Dedifferentiated amniotic fluid mesenchymal stem cell (primary cell): ENCODE results near the gene LEP.
"Not testable (repeated sequence)": the region's sequence is repeated elsewhere in the genome, so short reads cannot be mapped to it uniquely, and the experiment has no call there.

Source experiments
- DNase-seq: peaks from one replicate; pipeline ENCODE4 v3.0.0-alpha.2; 2016; ENCODE audit errors: extremely low spot score

LEP gene

DNA sequence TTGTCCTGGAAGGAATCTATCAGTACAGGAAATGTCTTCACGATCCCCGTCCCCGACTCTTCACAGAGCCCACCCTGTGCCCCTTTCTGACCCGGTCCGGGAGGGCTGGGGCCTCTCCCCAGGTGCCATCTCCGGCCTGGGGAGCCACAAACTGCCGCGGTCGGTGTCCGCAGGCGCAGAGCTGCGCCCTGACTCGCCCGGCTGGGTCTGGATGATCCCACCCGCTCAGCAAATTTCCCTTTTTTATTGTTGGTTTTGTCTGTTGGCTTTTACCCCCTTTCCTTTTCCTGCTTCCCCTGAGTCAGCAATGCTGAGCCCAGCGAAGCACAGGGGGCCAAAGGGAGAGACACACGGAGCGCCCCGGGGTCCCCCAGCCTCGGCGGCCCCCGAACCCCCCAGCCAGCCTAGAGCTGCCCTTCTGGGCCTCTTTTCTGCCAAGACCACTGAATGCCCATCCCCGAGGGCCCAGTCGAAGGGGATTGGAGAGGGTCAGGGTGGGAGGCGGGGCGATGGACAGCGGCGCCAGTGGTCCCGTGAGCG lies 30.9 kb downstream of the LEP start:
- DNase-seq = no peak

DNA sequence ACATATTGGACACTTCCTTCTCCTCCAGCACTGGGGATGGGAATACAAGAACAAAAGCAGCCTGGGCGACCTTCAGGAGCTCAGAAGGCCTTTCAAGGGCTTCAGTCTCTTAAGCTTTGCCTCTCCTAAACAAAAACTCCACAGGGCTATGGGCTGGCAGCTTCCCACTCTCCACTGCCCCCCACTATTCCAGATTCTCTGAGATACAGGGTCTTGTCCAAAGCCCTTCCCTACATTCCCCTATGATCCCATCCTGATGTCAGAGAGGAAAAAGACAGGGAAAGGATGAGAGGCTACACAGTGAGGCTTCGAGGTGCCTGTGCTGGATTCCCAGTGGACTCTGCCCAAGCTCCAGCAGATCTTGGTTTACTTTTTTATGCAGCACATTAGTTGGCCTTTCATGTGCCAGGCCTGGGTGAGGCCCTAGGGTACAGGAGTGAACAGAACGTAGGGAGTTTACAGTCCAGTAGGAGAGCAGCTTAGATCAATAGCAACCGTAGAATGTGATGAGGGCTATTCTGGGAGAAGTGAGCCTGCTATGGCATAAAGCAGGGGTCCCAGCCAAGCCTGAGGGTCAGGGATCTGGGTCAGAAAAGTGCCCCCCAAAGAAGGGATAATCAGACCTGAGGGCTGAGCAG lies 33.3 kb downstream of the LEP start:
- no peak for DNase-seq

DNA sequence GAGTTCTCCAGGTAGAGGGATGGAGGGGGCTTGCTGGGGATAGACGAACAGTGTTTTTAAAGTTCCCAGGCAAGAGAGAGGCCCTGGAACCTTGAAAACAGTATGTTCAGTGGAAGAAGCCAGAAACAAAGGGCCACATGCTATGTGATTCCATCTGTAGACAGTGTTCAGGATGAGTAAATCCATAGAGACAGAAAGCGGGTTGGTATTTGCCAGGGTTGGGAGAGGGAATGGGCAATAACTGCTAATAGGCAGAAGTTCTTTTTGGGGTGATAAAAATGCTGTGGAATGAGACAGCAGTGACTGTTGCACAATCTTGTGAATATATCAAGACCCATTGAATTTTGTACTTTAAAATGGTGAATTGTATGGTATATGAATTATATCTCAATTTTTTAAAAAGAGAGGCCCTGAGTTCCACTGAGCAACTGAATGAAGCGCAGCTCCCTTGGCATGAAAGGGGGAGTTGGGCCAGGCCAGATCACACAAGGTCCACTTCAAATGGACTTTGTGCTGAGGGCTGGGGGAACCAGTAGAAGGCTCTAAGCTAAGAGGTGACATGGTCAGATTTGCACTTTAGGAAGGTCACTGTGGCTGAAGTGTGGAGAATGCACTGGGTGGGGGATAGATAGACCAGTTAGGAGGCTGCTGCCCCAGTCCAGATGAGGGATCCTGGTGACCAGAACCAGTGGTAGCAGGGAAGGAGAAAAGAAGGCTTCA lies 34.0 kb downstream of the LEP start:
- DNase-seq = no peak

DNA sequence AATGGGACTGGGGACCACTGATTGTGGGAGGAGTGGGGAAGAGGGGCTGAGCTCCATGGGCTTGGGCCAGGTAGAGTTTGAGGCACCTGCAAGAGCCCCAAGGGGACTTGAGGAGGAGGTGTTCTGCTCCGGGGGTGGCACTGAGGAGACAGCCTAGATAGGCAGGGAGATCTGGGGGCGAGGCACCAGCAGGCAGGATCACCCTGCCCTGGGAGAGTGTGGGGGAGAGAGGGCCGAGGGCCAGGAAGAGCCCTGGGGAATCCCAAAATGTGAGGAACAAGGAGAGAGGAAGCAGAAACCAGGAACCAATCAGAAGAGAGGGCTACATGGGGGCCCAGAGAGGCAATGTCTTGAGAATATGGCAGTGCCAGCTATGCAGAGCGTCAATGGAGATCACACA lies 34.6 kb downstream of the LEP start:
- no peak for DNase-seq

DNA sequence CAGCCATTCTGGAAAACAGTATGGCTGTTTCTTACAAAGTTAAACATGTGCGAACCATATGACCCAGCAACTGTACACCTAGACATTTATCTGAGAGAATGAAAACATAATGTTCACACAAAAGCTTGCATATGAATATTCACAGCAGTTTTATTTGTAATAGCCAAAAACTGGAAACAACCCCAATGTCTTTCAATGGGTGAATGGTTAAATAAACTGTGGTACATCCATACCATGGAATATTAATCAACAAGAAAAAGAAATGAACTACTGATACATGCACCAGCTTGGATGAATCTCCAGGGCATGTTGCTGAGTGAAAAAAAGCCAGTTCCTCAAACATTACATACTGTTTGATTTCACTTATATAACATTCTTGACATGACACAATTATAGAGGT lies 37.3 kb downstream of the LEP start:
- DNase-seq = no peak

DNA sequence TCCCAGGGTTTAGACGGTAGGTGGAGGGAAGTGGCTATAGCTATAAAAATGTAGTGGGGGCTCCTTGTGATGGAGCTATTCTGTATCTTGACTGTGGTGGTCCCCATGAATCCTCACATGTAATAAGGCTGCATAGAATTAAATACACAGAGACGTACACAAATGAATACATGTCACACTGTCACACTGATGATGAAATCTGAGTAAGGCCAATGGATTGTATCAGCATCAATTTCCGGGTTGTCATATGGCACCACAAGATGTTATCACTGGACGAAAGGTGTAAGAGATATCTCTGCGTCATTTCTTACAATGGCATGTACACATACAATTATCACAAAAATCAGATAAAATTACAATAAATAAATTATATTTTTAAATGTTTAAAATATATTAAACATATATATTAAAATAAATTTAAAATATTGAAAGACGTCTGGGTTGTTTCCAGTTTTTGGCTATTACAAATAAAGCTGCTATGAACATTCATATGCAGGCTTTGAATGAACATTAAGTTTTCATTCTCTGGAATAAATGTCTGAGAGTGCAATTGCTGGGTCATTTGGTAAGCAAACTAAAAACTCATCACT lies 38.1 kb downstream of the LEP start:
- no peak for DNase-seq

DNA sequence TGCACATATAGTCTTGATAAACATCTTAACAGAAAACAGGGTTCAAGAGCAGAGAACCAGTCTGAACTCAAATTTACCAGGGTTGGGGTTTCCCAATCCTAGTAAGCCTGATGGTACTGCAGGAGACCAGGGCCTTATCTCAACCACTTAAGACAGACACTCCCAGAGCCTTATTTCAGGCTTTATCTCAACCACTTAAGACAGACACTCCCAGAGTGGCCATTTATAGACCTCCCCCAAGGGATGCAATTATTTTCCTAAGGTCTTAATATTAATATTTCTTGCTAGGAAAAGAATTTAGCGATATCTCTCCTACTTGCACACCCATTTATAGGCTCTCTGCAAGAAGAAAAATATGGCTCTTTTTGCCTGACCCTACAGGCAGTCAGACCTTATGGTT lies 39.4 kb downstream of the LEP start:
- DNase-seq = not testable (repeated sequence)

DNA sequence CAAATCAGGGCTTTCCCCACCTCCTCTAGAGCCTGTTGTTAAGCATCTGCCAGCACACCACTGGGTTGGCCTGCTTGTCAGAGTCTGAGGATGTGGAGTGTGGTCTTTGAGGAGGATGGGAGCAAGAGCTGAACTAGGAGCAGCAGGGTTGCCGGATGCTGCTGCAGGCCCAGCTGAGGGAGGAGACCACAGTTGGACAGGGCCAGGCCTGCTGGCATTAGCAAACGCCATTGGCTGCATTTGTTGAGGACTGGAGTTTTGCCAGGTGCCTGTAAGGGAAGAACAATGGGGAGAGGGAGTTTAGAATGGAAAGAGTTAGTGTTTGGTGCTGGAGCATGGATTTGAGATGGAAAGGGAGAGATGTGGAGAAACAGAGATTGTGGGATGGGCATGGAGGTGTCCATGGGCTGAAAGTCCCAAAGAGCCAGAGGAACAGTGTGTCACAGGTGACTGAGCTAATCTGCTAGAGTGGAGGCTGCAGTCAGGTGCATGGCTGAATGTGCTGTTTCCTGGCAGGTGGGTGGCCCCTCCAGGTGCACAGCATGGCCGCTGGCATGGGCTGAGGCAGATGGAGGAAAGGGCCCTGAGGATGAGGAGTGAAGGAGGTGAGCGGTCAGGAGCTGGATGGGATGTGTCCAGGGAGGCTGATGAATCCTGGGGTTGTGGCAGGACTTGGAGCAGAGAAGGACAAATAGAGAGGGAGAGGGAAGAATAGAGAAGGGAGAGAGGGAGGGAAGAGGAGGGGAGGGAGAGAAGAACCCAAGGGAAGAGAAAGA lies 40.7 kb downstream of the LEP start:
- DNase-seq = no peak

DNA sequence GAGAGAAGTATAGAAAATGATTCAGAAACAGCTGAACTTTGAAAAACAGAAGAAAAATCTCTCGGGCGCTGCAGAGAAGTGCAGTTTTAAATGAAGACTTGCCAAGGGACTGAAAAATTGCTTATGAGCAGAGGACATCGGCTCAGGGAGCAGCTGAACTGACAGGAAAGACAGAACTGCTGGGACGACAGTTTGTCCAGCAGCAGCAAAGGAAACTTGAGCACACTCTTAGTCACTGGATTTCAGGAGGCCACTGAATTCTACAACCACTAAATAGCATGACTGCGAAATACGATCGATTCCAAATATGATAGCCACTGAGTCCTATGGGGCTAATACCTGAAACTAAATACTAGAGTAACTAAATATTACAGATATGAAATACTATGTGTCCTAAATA lies 43.0 kb downstream of the LEP start:
- no peak for DNase-seq

DNA sequence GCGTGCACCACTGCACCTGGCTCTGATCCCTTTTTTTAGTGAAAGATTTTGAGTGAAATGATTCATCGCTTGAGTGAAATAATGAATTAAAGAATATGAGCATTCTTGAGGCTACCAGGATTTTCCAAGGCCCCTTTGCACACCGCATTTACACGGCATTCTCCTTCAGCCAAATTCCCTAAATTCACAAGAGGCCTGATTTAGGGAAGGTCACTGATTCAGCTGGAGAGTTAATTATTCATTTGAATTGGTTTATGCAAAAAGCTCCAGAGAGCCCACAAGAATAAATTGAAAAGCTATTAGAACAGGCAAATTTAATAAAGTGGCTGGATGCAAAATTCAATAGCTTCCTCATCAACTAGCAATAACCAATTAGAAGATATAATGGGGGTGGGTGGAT lies 46.5 kb downstream of the LEP start:
- no peak for DNase-seq

DNA sequence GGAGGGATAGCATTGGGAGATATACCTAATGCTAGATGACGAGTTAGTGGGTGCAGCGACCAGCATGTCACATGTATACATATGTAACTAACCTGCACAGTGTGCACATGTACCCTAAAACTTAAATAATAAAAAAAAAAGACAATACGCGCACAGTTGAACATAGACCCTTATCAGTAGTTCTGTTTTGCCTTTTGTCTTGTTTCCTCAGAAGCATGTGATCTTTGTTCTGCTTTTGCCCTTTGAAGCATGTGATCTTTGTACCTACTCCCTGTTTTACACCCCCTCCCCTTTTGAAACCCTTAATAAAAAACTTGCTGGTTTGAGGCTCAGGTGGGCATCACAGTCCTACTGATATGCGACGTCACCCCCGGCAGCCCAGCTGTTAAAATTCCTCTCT lies 56.9 kb downstream of the LEP start:
- not testable (repeated sequence) for DNase-seq

DNA sequence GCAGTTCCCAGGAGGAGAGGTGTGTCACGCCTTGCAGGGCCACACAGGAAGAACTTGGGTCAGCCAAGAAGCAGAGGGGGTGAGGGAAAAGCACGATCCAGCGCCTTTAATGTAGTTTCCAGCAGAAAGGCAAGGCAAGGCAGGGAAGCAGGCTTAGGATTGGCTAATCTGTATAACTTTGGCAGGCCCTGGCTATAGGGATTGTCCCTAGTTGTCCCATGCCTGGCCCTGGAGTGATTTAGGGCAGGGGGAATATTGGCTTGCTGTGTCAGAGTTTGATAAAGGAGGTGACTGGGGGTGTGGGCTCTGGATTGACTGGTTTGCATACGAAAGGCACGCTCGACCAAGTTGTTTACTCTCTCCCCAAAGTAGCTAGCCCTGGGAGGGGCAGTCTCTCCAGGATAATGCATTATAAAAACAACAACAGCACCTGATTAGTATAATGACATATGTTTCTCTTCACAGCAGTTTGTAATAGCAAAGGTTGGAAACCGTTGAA lies 58.1 kb downstream of the LEP start:
- no peak for DNase-seq

DNA sequence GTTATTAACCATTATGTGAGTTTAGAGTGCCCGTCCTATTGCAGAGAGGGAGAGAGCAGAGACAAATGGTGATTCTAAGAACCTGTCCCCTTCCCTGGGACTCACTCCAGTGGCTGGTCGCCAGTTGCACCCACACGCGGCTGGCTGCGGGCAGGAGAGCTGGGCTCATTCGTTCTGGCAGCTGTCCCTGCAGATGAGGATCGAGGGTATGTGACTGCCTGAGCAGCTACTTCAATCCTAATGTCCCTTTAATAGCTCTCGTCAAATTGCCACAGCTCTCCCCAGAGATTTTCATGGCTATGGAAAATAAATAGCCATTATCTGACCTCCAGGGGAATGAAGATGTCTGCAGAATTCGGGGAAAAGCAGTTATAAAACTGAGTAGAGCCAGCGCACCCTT lies 61.1 kb downstream of the LEP start:
- DNase-seq = no peak

DNA sequence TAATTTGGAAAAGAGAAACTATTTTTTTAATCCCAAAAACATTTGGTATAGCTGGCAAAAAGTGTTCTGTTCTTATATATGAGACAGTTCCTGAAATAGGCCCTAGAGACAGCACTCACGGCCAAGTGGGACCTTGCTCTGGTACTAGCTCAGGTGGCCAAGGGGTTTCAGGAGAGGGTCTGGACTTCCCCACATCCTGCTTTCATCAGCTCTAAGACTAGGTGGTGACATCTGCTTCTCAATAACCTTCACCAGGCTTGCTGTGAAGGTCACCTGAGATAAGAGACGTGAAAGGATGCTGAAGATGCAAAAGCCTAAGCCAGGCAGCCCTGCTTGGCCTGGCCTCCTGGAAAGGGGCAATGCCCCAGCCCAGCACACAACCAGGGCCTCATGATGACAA lies 62.1 kb downstream of the LEP start:
- DNase-seq = no peak

DNA sequence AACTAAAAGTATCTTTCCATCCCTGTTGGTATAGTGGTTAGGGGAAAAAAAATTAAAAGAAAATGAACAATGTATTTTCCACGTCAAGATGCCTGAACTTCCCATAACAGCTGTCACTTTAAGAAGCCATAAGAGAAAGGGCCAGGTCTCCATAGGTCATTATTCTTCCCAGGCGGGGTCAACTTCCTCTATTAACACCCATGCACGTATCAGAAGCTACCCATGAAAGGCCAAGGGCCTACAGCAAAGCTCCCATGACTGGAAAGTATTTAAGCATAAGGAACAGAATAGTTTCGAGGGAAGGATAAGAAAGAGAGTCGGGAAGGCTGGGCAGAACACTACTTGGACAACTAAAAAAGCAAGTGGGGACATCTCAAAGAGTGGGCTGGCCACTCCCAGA lies 62.6 kb downstream of the LEP start:
- DNase-seq = no peak

DNA sequence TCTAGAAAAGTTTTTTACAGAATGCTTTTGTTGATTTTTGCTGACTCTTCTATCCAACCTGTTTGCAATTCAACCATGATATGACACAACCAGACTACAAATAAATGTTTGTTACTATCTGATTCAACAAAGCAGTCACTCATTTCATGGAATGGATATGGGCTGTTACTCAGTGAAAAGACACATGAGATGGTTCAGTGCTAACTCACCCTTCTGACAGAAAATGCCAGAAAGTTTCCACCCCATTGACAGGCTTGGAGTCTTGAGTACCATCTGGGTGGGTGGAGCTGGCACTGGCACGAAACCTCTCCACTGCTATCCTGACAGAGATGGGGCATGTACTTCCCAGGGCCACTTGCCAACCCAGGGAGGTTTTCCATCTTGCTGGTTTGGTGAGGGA lies 63.1 kb downstream of the LEP start:
- DNase-seq = no peak

DNA sequence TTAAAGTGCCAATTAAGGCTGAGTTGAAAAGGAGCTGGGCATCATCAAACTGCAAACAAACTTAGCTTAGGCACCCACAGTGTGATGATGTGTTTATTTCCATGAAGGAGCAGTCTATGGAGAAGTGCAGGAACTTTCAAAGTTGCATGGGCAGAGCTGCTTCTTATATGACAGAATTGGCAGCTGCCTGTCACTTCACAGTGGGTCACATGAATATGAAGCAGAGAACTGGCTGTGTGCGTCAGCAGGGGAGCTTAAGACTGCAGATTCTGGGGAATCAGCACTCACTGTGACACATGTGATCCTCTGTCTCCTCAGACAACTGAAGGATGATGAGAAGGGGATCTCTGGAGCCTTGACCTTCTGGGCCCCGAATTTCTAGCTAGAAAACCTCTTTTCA lies 66.0 kb downstream of the LEP start:
- DNase-seq = no peak
